HG03159 (cell line): ENCODE measurements around the gene KCMF1.

ENCODE experiments used
- ATAC-seq: cut with Tn5 transposase; IDR thresholded peaks from one replicate; pipeline ENCODE4 v1.9.1; 2021; ENCODE audit warnings: mild to moderate bottlenecking, moderate library complexity; ENCODE audit not compliant: unreplicated experiment

The KCMF1 gene

DNA sequence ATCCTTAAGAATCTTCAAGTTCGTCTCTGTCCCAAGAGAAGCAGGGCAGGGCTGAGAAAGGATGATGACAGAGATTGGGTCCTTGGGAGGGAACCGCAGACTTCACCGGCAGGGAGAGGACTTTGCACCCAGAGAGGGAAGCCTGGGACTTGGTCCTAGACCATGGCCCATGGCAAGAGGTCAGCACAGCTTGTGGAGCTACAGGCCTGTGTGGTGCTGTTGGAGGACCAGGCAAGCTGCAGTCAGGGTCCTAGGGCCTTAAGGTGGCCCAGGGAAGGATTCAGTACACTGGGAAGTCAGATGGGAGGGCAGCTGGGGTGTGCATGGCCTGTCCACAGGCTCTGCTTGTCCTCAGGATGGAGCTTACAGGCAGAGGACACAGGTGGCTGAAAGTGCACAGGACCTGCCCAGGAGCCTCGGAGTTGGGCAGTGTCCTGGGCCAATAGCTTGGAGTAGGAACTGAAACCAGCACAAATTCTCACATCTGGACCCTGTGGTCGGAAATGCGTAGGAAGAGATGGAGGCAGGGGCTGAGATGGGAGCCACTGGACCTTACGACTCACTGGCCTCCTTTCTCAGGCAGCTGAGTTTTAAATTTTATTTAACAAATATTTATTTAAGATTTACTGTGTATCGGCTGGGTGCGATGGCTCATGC, 105.8 kb downstream of the KCMF1 start:
- no peak for ATAC-seq

DNA sequence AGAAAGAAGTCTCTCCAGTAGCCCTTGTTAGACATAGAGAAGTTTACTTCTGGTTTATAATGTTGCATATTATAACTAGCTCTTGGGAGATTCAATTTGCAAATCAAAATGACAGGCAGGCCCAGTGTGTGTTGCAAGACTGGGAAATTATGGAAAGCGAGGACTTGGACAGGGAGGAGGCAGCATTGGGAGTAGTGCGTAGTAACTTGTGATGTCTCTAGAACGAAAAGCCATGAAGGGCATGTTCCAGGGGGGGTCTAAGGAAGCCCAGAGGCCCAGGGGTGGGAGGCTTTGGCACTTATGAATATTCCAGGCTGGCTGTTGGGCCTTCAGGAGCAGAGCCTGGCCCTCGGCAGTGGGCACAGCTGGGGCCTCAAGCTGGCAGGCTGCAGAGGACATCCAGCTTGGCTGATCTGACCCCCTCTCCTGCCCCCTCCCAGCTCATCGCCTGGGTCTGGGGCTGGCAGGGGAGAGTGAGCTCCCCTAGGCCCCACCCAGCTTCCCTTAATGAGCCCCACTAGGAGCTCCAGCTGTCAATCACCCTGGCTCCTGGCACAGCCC, 107.0 kb downstream of the KCMF1 start:
- no peak for ATAC-seq

DNA sequence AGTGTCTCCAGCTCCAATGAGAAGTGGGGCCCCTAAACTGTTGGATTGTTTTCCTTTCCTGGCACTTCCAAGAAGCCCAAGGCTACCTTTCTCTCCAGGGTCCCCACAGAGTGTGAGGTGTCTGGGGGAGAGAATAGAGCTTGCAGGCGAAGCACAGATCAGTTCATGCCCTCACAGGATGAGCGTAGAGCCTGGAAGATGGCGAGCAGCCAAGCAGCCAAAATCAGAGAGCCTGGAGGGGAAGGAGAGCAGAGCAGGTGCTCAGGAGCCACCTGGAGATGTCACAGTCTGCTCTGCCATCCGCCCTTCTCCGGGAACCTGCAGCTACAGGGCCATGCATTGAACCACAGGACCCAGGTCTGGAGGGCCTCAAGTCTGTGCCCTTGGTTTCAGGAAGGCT, 107.6 kb downstream of the KCMF1 start:
- ATAC-seq, result no peak

DNA sequence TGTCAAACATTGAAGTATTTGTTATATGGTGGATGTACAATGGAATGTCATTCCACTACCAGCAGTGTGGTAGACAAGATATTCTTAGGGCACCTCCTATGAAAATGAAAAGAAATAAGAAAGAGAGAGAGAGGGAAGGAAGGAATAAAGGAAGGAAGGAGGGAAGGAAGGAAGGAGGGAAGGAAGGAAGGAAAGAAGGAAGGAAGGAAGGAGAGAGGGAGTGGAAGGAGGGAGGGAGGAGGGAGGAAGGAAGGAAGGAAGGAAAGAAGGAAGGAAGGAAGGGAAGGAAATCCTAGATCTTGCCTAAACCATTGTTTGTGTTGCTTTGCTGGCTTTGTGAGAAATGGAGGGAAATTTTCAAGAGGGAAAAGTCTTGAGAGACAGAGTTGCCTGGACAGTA, 112.1 kb downstream of the KCMF1 start:
- ATAC-seq, result no peak

DNA sequence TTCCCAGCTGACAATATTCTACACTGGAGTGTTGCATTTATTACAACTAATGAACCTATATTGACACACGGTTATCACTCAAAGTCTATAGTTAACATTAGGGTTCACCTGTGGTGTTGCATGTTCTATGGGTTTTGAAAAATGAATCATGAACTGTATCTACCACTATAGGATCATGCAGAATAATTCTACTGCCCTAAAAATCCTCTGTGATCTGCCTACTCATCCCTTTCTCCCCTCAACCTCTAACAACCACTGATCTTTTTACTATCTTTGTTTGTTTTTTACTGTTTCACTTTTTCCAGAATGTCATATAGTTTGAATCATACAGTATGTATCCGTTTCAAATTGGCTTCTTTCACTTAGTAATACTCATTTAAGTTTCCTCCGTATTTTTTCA, 114.6 kb downstream of the KCMF1 start:
- no peak for ATAC-seq

DNA sequence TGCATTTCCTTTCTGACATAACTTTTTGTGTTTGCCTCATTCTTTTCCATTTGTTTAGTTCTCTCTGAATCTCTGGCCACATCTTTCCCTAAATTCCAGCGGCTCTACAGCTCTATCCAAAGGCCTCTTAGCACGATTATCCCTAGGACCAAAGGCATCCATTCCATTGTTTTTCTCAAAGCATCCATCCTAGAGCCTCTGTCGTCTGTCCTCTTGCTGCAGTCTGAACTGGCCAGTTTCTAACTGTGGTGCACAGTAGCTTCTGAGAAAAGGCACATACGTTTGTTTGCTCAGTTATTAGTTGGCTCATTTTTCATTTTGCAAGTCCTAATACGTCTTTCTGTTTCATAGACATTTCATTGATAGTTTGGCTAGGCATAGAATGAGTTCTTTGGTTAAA, 116.6 kb downstream of the KCMF1 start:
- ATAC-seq, result no peak

DNA sequence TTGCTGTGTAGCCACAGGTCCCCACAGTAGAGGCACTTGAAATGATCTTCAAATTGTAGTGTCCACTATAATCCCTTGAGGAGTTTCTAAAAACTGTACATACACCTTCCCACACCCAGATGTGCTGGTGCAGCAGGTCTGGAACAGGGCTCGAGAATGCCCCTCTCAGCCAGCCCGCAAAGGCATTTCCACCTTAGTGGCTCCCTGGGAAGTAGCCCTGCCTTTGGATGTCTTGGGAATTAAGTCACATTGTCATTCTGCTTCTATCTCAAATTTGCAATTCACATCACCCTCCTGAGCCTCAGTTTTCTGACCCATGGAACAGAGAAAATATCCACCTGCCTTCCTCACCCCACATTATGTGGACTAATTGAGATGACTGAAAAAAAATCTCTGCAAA, 118.0 kb downstream of the KCMF1 start:
- ATAC-seq, result no peak

DNA sequence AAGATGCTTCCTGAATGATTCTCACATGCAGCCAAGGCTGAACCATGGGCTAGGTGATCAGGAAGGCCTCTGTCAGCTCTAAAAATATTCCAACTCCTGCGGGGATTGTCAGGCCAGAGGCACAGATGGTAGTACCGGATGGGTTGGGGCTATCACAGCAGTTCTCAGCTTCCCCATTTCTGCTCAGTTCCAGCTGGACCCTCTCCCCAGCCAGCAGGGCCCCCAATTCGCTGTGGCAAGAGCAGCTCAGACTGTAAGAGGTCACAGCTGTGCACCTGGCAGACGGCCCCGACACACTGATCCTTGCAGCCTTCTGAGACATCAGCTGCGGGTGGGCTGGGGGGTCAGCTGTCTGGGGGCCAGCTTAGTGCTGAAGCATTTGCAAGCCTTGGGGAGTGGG, 118.6 kb downstream of the KCMF1 start:
- no peak for ATAC-seq

DNA sequence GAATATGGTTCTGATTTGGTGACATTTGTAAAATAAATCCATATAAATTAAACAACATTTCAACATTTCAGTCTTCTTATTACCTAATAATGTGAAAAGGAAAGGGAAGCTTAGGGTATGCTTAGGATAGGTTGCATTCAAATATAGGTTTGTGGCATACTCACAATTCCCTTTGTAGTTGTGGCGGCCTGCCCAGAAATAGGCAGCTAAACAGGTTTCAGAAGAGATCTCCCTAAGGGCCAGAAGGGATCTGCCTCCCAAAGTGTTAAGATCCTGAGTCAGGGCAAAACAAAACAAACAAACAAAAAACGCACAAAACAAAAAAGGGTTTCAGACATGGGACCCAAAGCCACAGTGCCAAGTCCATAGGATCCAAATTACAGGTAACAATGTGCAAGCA, 120.9 kb downstream of the KCMF1 start:
- ATAC-seq, result no peak

DNA sequence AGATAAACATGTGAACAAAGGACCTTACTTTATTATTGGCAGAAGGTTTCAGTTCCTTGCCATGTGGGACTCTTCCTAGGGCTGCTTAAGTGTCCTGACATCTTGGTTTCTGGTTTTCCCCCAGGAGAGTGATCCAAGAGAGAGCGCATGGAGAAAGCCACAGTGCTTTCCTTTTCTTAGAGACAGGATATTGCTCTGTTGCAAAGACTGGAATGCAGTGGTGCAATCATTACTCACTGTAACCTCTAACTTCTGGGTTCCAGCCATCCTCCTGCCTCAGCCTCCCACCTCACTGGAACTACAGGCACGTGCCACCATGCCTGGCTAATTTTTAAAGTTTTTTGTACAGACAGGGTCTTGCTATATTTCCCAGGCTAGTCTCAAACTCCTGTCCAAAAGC, 124.1 kb downstream of the KCMF1 start:
- ATAC-seq, result no peak

DNA sequence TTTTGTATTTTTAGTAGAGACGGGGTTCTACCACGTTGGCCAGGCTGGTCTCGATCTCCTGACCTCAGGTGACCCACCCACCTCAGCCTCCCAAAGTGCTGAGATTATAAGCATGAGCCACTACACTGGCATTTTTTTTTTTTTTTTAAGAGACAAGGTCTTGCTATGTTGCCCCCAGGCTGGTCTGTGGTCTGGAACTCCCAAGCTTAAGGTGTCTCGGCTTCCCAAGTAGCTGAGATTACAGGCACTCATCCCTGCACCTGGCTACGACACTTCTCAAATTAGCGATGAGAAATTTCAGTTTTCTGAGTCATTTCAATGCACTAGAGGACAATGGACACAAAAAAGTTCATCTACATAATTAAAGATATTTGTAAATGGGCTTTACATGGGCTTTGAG, 125.7 kb downstream of the KCMF1 start:
- no peak for ATAC-seq

DNA sequence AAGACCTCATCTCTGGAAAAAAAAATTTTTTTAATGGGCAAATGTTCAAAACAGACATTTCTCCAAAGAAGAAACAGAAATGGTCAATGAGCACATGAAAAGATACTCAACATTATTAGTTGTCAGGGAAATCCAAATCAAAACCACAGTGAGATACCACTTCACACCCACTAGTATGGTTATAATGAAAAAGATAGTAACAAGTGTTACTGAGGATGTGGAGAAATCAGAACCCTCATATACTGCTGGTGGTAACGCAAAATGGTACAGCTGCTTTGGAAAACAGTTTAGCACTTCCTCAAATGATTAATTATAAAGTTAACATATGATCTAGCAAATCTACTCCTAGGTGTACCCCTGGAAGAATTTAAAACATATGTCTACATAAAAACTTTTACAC, 133.3 kb downstream of the KCMF1 start:
- no peak for ATAC-seq

DNA sequence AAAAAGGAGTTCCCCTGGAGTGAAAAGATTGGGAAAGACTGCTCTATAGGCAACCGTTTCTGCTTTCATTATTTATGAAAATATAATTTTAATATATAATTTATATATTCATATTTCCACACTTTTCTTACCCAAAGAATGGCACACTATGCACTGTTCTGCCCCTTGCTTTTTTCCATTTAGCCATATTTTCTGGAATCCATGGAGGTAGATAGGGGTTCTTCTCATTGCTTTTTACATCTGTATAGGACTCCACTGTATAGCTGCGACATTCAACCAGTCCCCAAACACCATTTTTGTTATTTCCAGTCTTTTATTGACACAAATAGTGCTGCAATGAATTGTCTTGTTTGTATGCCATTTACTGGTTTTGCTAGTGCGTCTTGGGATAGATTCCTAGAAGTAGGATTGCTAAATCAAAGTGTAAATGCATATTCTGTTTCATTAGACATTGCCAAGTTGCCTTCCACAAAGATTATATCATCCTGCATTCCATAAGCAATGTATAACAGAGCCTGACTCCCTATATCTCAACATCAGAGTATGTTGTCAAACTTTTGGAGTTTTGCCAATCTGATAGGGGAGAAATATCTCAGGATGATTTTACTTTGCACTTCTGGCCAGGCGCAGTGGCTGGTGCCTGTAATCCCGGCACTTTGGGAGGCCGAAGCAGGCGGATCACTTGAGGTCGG, 135.7 kb downstream of the KCMF1 start:
- no peak for ATAC-seq
